ENCODE measurements around the gene EPN2. TPM values are rescaled to one million over a fixed set of nuclear protein-coding genes. Genes with fewer than 3 reads are reported as not detected.
A peak's percentile ranks its signal among the peaks of the same experiment; 100 is the strongest.

The EPN2 gene
- total RNA-seq, 6 experiments from 2014 or later, result 6.6 to 18.1 (median 11.4) TPM

- Histone ChIP-seq H3K27ac (no peak overlapping the region), H3K36me3 (no peaks in the 10 kb centered on the region), H3K9me3 (no peaks in the 10 kb centered on the region), H3K4me3 (no peak overlapping the region), H3K4me1 (peaks cover 0 to 14% (median 3%) of the 10 kb centered on the region in 4 donors), H3K27me3 (no peaks in the 10 kb centered on the region)
- TF ChIP-seq, protein P1, sequence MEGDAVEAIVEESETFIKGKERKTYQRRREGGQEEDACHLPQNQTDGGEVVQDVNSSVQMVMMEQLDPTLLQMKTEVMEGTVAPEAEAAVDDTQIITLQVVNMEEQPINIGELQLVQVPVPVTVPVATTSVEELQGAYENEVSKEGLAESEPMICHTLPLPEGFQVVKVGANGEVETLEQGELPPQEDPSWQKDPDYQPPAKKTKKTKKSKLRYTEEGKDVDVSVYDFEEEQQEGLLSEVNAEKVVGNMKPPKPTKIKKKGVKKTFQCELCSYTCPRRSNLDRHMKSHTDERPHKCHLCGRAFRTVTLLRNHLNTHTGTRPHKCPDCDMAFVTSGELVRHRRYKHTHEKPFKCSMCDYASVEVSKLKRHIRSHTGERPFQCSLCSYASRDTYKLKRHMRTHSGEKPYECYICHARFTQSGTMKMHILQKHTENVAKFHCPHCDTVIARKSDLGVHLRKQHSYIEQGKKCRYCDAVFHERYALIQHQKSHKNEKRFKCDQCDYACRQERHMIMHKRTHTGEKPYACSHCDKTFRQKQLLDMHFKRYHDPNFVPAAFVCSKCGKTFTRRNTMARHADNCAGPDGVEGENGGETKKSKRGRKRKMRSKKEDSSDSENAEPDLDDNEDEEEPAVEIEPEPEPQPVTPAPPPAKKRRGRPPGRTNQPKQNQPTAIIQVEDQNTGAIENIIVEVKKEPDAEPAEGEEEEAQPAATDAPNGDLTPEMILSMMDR (IDR thresholded peaks at IDR 0.05), result no peak
- no peak for TF ChIP-seq POLR2A (IDR thresholded peaks at IDR 0.05)
- intact Hi-C loops (cut with DNase I), result no loop called here
- DNase-seq (no peak), ATAC-seq (peak; percentile 21 to 53 (median 46))
- 56% methylated on average over 2 of the region's 7 CpGs for WGBS (ENCODE audit: insufficient coverage, low coverage, low lambda C conversion rate, missing lambda C conversion rate)
These were observed 11.9 kb downstream of the EPN2 start for GRCh38 chr17:19248928-19249574.

DNA sequence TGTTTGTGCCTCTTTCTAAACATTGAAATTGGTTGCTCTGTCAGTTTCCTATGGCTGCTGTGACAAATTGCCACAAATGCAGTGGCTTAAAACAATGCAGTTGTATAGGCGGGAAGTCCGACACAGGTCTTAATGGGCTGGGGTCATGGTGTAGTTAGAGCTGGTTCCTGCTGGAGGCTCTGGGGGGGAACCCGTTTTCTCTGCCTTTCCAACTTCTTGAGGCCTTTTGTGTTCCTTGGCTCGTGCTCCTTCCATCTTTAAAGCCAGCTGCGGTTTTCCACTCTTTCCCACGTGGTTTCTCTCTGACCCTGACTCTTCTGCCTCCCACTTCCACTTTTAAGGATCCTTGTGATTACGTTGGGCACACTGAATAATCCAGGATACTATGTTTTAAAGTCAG, 12.5 kb downstream of the EPN2 start:
- no peaks in the 10 kb centered on the region for H3K9me3 ChIP-seq
- WGBS (ENCODE audit: insufficient coverage, low coverage, low lambda C conversion rate, missing lambda C conversion rate), result 69% methylated on average over 6 of the region's 7 CpGs
- no peaks in the 10 kb centered on the region for H3K27me3 ChIP-seq
- TF ChIP-seq, protein P1 (IDR thresholded peaks at IDR 0.05), result no peak
- no peak for TF ChIP-seq POLR2A (IDR thresholded peaks at IDR 0.05)
- H3K4me3 ChIP-seq, result no peak overlapping the region
- no peak for DNase-seq
- H3K27ac ChIP-seq, result no peak overlapping the region
- peaks cover 0 to 14% (median 3%) of the 10 kb centered on the region in 4 donors for H3K4me1 ChIP-seq
- peak in 1 of 4 donors; percentile 27 for ATAC-seq
- intact Hi-C loops (cut with DNase I), result no loop called here
- no peaks in the 10 kb centered on the region for H3K36me3 ChIP-seq

DNA sequence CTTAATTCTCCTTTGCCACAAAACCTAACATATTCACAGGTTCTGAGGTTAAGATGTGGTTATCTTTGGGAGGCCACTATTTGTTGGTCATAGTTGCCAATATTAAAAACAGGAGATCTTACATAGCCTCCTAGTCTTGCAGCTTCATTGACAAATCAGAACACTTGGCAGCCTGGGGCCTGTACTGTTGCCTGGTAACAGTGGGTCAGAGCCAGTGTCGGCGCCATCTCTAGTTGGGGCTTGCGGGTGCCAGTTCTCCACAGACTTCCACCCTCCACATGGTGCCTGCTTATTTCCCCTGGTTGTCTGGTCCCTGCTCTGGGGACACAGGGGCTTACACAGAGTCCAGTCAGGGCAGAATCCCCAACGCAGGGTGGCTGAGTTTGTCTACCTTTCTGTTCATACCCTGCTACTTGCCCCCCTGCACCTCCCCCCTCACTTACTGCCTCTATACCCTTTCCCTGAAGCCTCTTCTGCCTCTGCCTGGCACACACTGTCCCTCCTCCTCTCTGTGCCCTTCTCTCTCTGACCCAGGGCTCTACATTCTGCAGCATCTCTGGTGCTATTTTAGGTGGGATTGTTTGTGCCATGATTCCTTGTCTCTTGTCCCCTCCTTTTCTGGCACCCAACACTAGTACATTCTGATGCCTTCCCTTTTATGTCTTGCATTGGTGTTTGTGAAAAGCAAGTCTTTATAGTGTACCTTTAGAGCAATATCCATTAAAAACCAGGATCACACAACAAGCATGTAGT, 13.4 kb downstream of the EPN2 start:
- Histone ChIP-seq H3K27ac (no peak overlapping the region), H3K4me1 (peaks cover 0 to 14% (median 3%) of the 10 kb centered on the region in 4 donors), H3K9me3 (no peaks in the 10 kb centered on the region), H3K36me3 (no peaks in the 10 kb centered on the region), H3K4me3 (no peak overlapping the region), H3K27me3 (no peaks in the 10 kb centered on the region)
- no peak for TF ChIP-seq POLR2A (IDR thresholded peaks at IDR 0.05)
- DNase-seq (no peak), ATAC-seq (peak; percentile 22 to 62 (median 42))
- intact Hi-C loops (cut with DNase I), result no loop called here
- 37% methylated on average over 3 of the region's 4 CpGs for WGBS (ENCODE audit: insufficient coverage, low coverage, low lambda C conversion rate, missing lambda C conversion rate)

GRCh38 chr17:19253112-19253511, 15.9 kb downstream of the EPN2 start:
- no CpG with 5 or more reads among the region's 1 CpG for WGBS (ENCODE audit: insufficient coverage, low coverage, low lambda C conversion rate, missing lambda C conversion rate)
- ATAC-seq, result no peak

More at GRCh38 chr17:19253112-19253511, 15.9 kb downstream of the EPN2 start:
- intact Hi-C loops (cut with DNase I), result no loop called here
- Histone ChIP-seq H3K27me3 (no peaks in the 10 kb centered on the region), H3K4me3 (no peak overlapping the region), H3K9me3 (no peaks in the 10 kb centered on the region), H3K36me3 (no peaks in the 10 kb centered on the region), H3K4me1 (peaks cover 0 to 4% (median 1%) of the 10 kb centered on the region in 4 donors), H3K27ac (no peak overlapping the region)
- no peak for TF ChIP-seq POLR2A (IDR thresholded peaks at IDR 0.05)
- TF ChIP-seq, protein P1 (IDR thresholded peaks at IDR 0.05), result no peak
- no peak for DNase-seq

Data from right lobe of liver (tissue), 6 donors.